Smooth muscle cell of bladder (primary cell): ENCODE results near the gene DYRK3. TPM values are rescaled to one million over a fixed set of nuclear protein-coding genes. Genes with fewer than 3 reads are reported as not detected.

ENCODE experiments used
- total RNA-seq: library from RNA; depleted of rRNA; stranded (reverse); fragments of >200 nt; gene quantifications from 2 replicates; pipeline ENCODE4 v1.2.3, GENCODE V29; 2014

DYRK3 gene
- total RNA-seq: 27.7 and 28.9 TPM in 2 replicates

DNA sequence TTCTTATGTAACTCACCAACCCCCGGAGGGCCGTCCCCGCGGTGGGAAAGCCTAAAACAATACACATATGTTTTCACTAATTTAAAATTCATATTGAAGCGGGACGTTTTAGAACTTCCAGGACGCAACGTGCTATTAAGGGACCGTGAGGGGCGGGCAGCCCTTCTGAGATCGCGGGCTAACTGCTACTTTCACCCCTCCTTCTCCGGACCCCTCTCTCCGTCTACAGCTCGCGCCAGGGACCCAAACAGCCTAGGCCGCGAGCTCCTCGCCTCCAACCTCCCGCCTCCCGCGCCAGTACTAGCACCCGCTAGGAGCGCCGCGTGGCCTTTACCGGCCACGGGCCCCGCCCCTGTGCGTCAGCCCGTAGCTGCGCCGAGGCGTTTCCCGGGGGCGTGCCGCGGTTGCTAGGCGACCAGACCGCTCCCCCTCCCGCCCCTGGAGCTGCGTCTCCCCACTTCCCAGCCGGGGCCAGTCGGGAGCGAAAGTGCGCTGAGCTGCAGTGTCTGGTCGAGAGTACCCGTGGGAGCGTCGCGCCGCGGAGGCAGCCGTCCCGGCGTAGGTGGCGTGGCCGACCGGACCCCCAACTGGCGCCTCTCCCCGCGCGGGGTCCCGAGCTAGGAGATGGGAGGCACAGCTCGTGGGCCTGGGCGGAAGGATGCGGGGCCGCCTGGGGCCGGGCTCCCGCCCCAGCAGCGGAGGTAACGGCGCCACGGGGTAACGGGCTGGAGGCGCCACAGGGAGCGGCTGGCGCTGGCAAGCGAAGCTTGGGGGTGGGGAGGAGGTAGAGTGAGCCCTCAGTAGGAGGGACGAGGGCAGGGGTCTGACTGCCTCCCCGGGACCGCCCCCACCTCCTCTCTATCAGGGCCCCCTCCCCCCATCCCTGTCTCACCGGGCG is at the start of gene DYRK3:
DYRK3 (plus strand) TSS at position 457 of the 898 bp plus-strand sequence; CDS start at position 625, 168 bp downstream.

DNA sequence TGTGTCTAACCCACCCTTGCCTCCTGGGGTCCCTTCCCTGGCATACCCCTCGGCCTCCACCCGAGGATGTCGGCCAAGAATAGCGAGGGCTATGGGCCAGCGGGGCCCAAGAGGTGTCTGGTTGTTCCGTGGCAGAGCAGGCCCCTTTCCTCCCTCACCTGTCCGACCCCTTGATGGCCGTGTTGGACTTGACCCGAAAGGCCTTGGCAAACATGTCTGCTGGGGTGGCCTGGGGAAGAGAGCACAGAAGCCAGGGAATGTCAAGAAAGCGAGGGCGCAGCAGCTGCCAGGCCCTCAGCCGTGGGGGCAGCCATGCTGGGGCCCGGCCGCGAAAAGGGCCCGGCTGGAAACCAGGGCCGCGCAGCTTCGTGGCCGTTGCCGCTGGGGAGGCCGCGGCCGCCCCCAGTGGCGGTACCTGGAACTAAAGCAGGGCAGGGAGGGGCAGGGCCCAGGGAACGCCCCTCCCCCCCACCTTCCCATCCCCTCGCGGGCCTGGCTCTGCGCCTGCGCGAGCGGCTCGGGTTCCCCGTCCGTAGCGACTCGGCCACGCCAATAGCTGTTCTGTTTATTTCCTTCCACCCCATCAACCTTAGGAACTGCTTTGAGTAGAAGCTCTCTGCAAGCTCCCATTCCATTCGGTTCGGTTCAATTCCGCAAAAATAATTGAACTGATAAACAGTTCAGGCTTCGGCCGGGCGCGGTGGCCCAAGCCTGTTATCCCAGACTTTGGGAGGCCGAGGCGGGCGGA is 23.0 kb upstream of the DYRK3 start, which contains the start of gene EIF2D:
EIF2D (minus strand) TSS at position 337 of the 748 bp plus-strand sequence; CDS start at position 214, 123 bp downstream.

GRCh38 chr1:206684478-206685333 is 49.4 kb downstream of the DYRK3 start, which contains the start of gene MAPKAPK2:
MAPKAPK2 (plus strand) TSS chr1:206684905; CDS start chr1:206685230, 325 bp downstream.

Other genes starting within 250 kb of the DYRK3 start
- gene IKBKE, start 165.1 kb upstream of the DYRK3 start, total RNA-seq: 11.5 and 12.2 TPM in 2 replicates
- gene RASSF5, start 128.0 kb upstream of the DYRK3 start, total RNA-seq: 5.2 and 7.1 TPM in 2 replicates
- gene EIF2D, start 23.1 kb upstream of the DYRK3 start, total RNA-seq: 47.5 and 52.2 TPM in 2 replicates
- gene MAPKAPK2, start 49.4 kb downstream of the DYRK3 start, total RNA-seq: 31.4 and 40.2 TPM in 2 replicates
- 0.28 TPM in 1 of 2 replicates, not detected in the other for gene IL19, start 135.2 kb downstream of the DYRK3 start, total RNA-seq
- not detected in 2 replicates for gene IL10, start 137.0 kb downstream of the DYRK3 start, total RNA-seq
- gene IL20, start 230.1 kb downstream of the DYRK3 start, total RNA-seq: 0.14 TPM in 1 of 2 replicates, not detected in the other